A673 (cell line): ENCODE data around the gene PLEKHF1. TPM values are rescaled to one million over a fixed set of nuclear protein-coding genes. Genes with fewer than 3 reads are reported as not detected.

Experiments used
- BruUV-seq: library from RNA; stranded (reverse); fragments of 400-500 nt; replicated peaks from 2 replicates; lab custom pipeline; 2021; lab: Mats Ljungman, UMichigan
- CTCF ChIA-PET: fragments of 300-600 bp; sonication (Branson Sonifier 250); formaldehyde crosslinking; loops from one replicate; lab custom pipeline; 2022; ENCODE audit warnings: antibody characterized with exemption; lab: Charles Lee
- POLR2A ChIA-PET: fragments of 300-600 bp; sonication (Branson Sonifier 250); formaldehyde crosslinking; loops from one replicate; lab custom pipeline; 2022; ENCODE audit warnings: antibody characterized with exemption; ENCODE audit not compliant: low non-redundant PET; lab: Charles Lee
- DNase-seq: peaks from one replicate; pipeline ENCODE4 v3.0.0-alpha.2; 2015; ENCODE audit warnings: low spot score
- H3K27ac ChIP-seq: fragments of 200-600 bp; sonication (generic); 2 replicates; pipeline ENCODE4 v1.5.1; 2016; ENCODE audit warnings: mixed run types, low read depth, mild to moderate bottlenecking, mixed read lengths, antibody characterized with exemption, low read length; ENCODE audit not compliant: poor library complexity, severe bottlenecking
- H3K27me3 ChIP-seq: fragments of 200-600 bp; sonication (generic); replicated peaks from 2 replicates; pipeline ENCODE4 v1.6.1; 2017; ENCODE audit warnings: mixed run types, low read depth, mild to moderate bottlenecking, mixed read lengths, antibody characterized with exemption, low read length; ENCODE audit not compliant: insufficient read depth, poor library complexity
- H3K36me3 ChIP-seq: fragments of 200-600 bp; sonication (generic); 2 replicates; pipeline ENCODE4 v1.6.1; 2016; ENCODE audit warnings: mixed run types, mild to moderate bottlenecking, mixed read lengths, antibody characterized with exemption, low read length; ENCODE audit not compliant: insufficient read depth, poor library complexity, severe bottlenecking
- H3K4me1 ChIP-seq: fragments of 200-600 bp; sonication (generic); 2 replicates; pipeline ENCODE4 v1.6.1; 2017; ENCODE audit warnings: mixed run types, mild to moderate bottlenecking, mixed read lengths, antibody characterized with exemption, low read length; ENCODE audit not compliant: insufficient read depth, poor library complexity, severe bottlenecking
- H3K4me3 ChIP-seq: fragments of 200-600 bp; sonication (generic); 2 replicates; pipeline ENCODE4 v1.5.1; 2016; ENCODE audit warnings: low read depth, mixed run types, mild to moderate bottlenecking, mixed read lengths, low read length; ENCODE audit not compliant: poor library complexity, severe bottlenecking
- H3K9me3 ChIP-seq: fragments of 200-600 bp; sonication (generic); 2 replicates; pipeline ENCODE4 v1.6.1; 2016; ENCODE audit warnings: mixed run types, low read depth, mild to moderate bottlenecking, mixed read lengths, antibody characterized with exemption, low read length; ENCODE audit not compliant: poor library complexity, severe bottlenecking
- EZH2 ChIP-seq: fragments of 200-600 bp; sonication (generic); IDR thresholded peaks from 2 replicates; pipeline ENCODE4 v1.6.1; 2017; ENCODE audit warnings: borderline replicate concordance, low read depth, mild to moderate bottlenecking, mixed read lengths, antibody characterized with exemption, low read length; ENCODE audit not compliant: poor library complexity, severe bottlenecking
- intact Hi-C: fragments of 100-400 bp; cut with micrococcal nuclease; formaldehyde crosslinking; loops from one replicate; pipeline ENCODE4 v1.10.0; 2022; ENCODE audit not compliant: unreplicated experiment
- total RNA-seq: library from RNA; stranded (reverse); gene quantifications from 2 replicates; pipeline ENCODE4 v1.2.3, GENCODE V29; 2021
- TF ChIP-seq, protein P1 (sequence below): fragments of 300-800, 200-600 bp; sonication (generic); conservative IDR thresholded peaks from 2 replicates; pipeline ENCODE4 v1.5.1; 2017; ENCODE audit warnings: low read depth, mild to moderate bottlenecking, antibody characterized with exemption, low read length, moderate library complexity, mixed read lengths

Gene PLEKHF1
- total RNA-seq, 1 experiment from 2014 or later: not detected

GRCh38 chr19:29665826-29666577 lies 741 bp downstream of the PLEKHF1 start:
- intact Hi-C loops: no loop called here
- POLR2A ChIA-PET: no interaction called here
- BruUV-seq: no TSS peak
- Histone ChIP-seq H3K4me3 (peak overlapping the region; percentile 49), H3K27me3 (peaks cover 22% of the 10 kb centered on the region), H3K27ac (no peak overlapping the region), H3K9me3 (no peaks in the 10 kb centered on the region), H3K36me3 (no peaks in the 10 kb centered on the region), H3K4me1 (peaks cover 18% of the 10 kb centered on the region)
- CTCF ChIA-PET: interaction anchor here (0.6 kb wide), 1 partner anchor 61 kb away, joined by 7 read pairs; no protein-coding TSS in a partner anchor
- no peak for DNase-seq
- no peak for TF ChIP-seq EZH2
- TF ChIP-seq, protein P1, sequence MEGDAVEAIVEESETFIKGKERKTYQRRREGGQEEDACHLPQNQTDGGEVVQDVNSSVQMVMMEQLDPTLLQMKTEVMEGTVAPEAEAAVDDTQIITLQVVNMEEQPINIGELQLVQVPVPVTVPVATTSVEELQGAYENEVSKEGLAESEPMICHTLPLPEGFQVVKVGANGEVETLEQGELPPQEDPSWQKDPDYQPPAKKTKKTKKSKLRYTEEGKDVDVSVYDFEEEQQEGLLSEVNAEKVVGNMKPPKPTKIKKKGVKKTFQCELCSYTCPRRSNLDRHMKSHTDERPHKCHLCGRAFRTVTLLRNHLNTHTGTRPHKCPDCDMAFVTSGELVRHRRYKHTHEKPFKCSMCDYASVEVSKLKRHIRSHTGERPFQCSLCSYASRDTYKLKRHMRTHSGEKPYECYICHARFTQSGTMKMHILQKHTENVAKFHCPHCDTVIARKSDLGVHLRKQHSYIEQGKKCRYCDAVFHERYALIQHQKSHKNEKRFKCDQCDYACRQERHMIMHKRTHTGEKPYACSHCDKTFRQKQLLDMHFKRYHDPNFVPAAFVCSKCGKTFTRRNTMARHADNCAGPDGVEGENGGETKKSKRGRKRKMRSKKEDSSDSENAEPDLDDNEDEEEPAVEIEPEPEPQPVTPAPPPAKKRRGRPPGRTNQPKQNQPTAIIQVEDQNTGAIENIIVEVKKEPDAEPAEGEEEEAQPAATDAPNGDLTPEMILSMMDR: no peak

GRCh38 chr19:29666578-29667386 lies 1.5 kb downstream of the PLEKHF1 start:
- Histone ChIP-seq H3K27me3 (peaks cover 22% of the 10 kb centered on the region), H3K36me3 (no peaks in the 10 kb centered on the region), H3K9me3 (no peaks in the 10 kb centered on the region), H3K27ac (no peak overlapping the region), H3K4me3 (peak overlapping the region; percentile 49), H3K4me1 (peaks cover 18% of the 10 kb centered on the region)
- intact Hi-C loops: no loop called here
- DNase-seq: peak; percentile 82
- TF ChIP-seq EZH2: no peak
- TF ChIP-seq, protein P1: no peak
- ChIA-PET POLR2A (no interaction called here), CTCF (no interaction called here)
- no TSS peak for BruUV-seq

DNA sequence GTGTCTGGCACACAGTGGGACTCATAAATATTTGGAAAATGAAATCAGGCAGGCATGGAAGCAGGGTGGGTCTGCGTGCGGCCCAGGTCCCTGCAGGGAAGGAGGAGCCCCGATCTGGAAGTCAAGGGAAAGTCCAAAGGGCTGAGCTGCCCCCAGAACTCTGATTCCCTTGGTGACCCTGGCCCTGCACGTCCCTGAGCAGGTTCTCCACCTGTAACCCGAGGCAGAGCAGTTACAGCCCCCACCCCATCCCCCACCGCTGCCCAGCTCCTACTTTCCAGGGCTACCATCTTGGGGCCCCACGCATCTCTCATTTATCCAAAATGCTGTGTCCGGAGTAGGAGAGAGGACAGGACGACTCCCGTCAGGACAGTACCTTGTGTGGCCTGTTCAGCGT lies 2.1 kb downstream of the PLEKHF1 start:
- BruUV-seq: no TSS peak
- H3K27ac ChIP-seq: no peak overlapping the region
- no peak for TF ChIP-seq EZH2
- TF ChIP-seq, protein P1: no peak
- H3K9me3 ChIP-seq: no peaks in the 10 kb centered on the region
- ChIA-PET POLR2A (no interaction called here), CTCF (no interaction called here)
- H3K36me3 ChIP-seq: no peaks in the 10 kb centered on the region
- DNase-seq: no peak
- peaks cover 18% of the 10 kb centered on the region for H3K4me1 ChIP-seq
- intact Hi-C loops: no loop called here
- no peak overlapping the region for H3K4me3 ChIP-seq
- peaks cover 19% of the 10 kb centered on the region for H3K27me3 ChIP-seq
